Prostate gland (tissue), 2 donors: ENCODE measurements around the gene FLT4. TPM values are rescaled to one million over a fixed set of nuclear protein-coding genes. Genes with fewer than 3 reads are reported as not detected.

Experiments
- DNase-seq: peaks from one replicate; pipeline ENCODE4 v3.0.0-alpha.2; 2019; ENCODE audit warnings: low spot score
- H3K27ac ChIP-seq, 2 donors: fragments of 200-600 bp; sonication (generic); 2 replicates each; pipeline ENCODE4 v1.5.1; 2017 to 2019
- H3K27me3 ChIP-seq: fragments of 200-600 bp; sonication (generic); replicated peaks from 2 replicates; pipeline ENCODE4 v1.5.1; 2019; ENCODE audit not compliant: insufficient read depth
- H3K36me3 ChIP-seq, 2 donors: fragments of 200-600 bp; sonication (generic); 1 replicate in 1 of 2; 2 replicates in 1 of 2; pipeline versions ENCODE4 v1.5.1 to v1.8.1; 2017 to 2019
- H3K4me1 ChIP-seq: fragments of 200-600 bp; sonication (generic); replicated peaks from 2 replicates; pipeline ENCODE4 v1.5.1; 2019
- H3K4me3 ChIP-seq, 2 donors: fragments of 200-600 bp; sonication (generic); 2 replicates each; pipeline ENCODE4 v1.5.1; 2017 to 2019
- H3K9me3 ChIP-seq: fragments of 200-600 bp; sonication (generic); 2 replicates; pipeline ENCODE4 v1.5.1; 2017
- POLR2A ChIP-seq: fragments of 450-650 bp; IDR thresholded peaks from one replicate; pipeline ENCODE4 v1.6.1; 2016; ENCODE audit warnings: antibody characterized with exemption, mild to moderate bottlenecking
- POLR2AphosphoS5 ChIP-seq: sonication (generic); formaldehyde crosslinking; IDR thresholded peaks from one replicate; pipeline ENCODE4 v1.6.1; 2017; ENCODE audit warnings: antibody characterized with exemption
- WGBS: methylation state at CpG from one replicate; pipeline ENCODE4 v1.1.5; 2018; 5-methylcytosine and 5-hydroxymethylcytosine counted together
- intact Hi-C: fragments of 100-400 bp; cut with DNase I; formaldehyde crosslinking; loops from one replicate; pipeline ENCODE4 v1.14.2; 2022
- total RNA-seq, 2 donors: library from RNA; depleted of rRNA; stranded (reverse); fragments of >200 nt; gene quantifications; one replicate each; pipeline ENCODE4 v1.1.0, GENCODE V29; 2016
- TF ChIP-seq, protein P1 (sequence below), 4 experiments: fragments of 200-600 bp in 2 of 4; fragments of 450-650 bp in 2 of 4; sonication (generic) in 2 of 4; IDR thresholded peaks; 1 replicate in 3 of 4; 2 replicates in 1 of 4; pipeline ENCODE4 v1.5.1; 2016 to 2019; ENCODE audit warnings: antibody characterized with exemption in 4 of 4, mild to moderate bottlenecking in 2 of 4, moderate library complexity in 2 of 4

The FLT4 gene
- total RNA-seq, 2 donors from 2014 or later: 2.9 to 20.6 TPM

DNA sequence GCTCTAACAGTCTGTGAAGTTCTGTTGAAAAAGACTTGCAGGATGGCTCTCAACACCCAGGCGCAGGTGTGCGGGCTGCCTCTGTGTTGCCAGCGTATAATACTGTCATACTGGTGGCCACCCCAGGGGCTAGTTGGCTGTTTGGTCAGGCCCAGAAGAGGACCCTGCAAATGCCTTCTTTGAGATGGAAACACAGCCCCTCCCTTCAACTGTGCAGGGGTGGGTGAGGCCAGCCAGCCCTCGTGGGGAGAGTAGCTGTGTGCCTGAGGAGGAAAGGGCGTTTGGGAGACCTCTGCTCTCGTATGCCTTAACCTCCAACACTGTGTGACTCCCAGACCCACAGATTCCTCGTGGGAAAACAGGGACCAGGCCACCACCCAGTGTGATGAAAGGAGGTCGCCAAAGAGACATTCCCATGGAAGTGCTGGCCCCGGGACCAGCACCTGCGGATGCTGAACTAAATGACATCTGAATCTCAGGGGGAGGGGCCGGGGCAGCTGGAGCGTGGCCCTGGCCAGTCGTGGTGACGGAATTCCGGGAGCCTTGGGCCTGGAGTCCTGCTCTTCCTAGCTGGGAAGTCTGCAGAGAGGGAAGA is 46.8 kb downstream of the FLT4 start:
- intact Hi-C loops: no loop called here
- Histone ChIP-seq H3K27ac (no peak overlapping the region), H3K27me3 (no peaks in the 10 kb centered on the region), H3K9me3 (no peaks in the 10 kb centered on the region), H3K4me3 (no peak overlapping the region), H3K36me3 (no peaks in the 10 kb centered on the region), H3K4me1 (no peaks in the 10 kb centered on the region)
- TF ChIP-seq, protein P1, sequence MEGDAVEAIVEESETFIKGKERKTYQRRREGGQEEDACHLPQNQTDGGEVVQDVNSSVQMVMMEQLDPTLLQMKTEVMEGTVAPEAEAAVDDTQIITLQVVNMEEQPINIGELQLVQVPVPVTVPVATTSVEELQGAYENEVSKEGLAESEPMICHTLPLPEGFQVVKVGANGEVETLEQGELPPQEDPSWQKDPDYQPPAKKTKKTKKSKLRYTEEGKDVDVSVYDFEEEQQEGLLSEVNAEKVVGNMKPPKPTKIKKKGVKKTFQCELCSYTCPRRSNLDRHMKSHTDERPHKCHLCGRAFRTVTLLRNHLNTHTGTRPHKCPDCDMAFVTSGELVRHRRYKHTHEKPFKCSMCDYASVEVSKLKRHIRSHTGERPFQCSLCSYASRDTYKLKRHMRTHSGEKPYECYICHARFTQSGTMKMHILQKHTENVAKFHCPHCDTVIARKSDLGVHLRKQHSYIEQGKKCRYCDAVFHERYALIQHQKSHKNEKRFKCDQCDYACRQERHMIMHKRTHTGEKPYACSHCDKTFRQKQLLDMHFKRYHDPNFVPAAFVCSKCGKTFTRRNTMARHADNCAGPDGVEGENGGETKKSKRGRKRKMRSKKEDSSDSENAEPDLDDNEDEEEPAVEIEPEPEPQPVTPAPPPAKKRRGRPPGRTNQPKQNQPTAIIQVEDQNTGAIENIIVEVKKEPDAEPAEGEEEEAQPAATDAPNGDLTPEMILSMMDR (IDR thresholded peaks at IDR 0.05): no peak
- no peak for TF ChIP-seq POLR2AphosphoS5
- 68% methylated on average over 15 of the region's 15 CpGs for WGBS
- DNase-seq: no peak

DNA sequence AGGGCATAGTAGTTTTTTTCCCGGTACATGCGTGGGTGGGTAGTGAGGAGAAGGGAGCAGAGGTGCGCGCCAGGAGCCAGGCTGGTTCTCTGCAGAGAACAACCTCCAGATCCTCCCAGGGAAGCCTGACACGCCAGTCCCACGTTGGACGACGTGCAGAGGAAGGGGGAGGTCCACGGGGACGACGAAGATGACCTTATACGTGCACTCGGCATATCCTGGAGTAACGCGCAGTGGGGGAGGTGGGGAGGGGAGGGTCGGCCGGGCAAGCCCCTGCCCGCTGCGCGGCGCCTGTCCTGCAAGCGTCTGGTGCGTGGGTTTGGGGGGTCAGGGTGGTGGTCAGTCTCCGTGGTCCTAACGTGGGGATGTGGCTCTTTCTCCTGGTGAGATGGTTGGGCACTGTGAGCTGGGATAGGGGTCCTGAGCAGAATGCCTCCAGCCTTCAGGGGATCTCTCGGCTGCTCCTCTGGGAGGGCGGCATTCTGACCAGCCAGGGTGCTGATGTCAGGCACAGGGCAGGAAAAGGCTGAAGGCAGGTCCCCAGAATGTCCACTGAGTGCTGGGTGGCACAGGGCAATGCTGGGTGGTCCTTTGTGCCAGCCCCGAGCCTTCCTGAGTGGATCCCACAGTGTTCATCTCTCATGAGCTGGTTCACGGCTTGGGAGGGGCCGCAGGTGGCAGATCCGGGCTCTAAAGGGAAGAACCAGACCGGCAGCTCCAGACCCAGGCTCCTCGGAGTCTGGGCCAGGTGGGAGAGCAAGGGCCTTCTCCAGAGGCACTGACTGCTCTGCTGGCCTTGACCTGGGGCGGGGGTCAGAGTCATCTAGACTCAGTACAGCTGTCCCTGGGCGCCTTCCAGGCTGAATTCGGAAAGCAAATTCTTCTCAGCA is 47.6 kb downstream of the FLT4 start:
- no peaks in the 10 kb centered on the region for H3K27me3 ChIP-seq
- intact Hi-C loops: no loop called here
- 76% methylated on average over 36 of the region's 36 CpGs for WGBS

GRCh38 chr5:180600554-180601041 is 48.8 kb downstream of the FLT4 start:
- no peak overlapping the region for H3K4me3 ChIP-seq
- H3K36me3 ChIP-seq: no peaks in the 10 kb centered on the region
- H3K27me3 ChIP-seq: no peaks in the 10 kb centered on the region
- intact Hi-C loops: no loop called here
- H3K9me3 ChIP-seq: no peaks in the 10 kb centered on the region
- WGBS: 89% methylated on average over 12 of the region's 12 CpGs
- DNase-seq: no peak
- H3K4me1 ChIP-seq: peaks cover 2% of the 10 kb centered on the region
- TF ChIP-seq POLR2A: no peak
- H3K27ac ChIP-seq: no peak overlapping the region

More for the DNA sequence above, 47.6 kb downstream of the FLT4 start:
- Histone ChIP-seq H3K27ac (no peak overlapping the region), H3K9me3 (no peaks in the 10 kb centered on the region), H3K36me3 (no peaks in the 10 kb centered on the region), H3K4me3 (no peak overlapping the region), H3K4me1 (no peaks in the 10 kb centered on the region)
- no peak for DNase-seq
- no peak for TF ChIP-seq POLR2A
- TF ChIP-seq, protein P1 (IDR thresholded peaks at IDR 0.05): no peak
- no peak for TF ChIP-seq POLR2AphosphoS5

GRCh38 chr5:180599981-180600553 is 49.3 kb downstream of the FLT4 start:
- no peak overlapping the region for H3K4me3 ChIP-seq
- H3K9me3 ChIP-seq: no peaks in the 10 kb centered on the region
- no peak overlapping the region for H3K27ac ChIP-seq
- 82% methylated on average over 15 of the region's 16 CpGs for WGBS
- H3K27me3 ChIP-seq: no peaks in the 10 kb centered on the region
- no peak for DNase-seq
- H3K4me1 ChIP-seq: peaks cover 2% of the 10 kb centered on the region
- no peaks in the 10 kb centered on the region for H3K36me3 ChIP-seq
- intact Hi-C loops: no loop called here
- TF ChIP-seq, protein P1 (IDR thresholded peaks at IDR 0.05): no peak
- TF ChIP-seq POLR2A: no peak
- TF ChIP-seq POLR2AphosphoS5: no peak

DNA sequence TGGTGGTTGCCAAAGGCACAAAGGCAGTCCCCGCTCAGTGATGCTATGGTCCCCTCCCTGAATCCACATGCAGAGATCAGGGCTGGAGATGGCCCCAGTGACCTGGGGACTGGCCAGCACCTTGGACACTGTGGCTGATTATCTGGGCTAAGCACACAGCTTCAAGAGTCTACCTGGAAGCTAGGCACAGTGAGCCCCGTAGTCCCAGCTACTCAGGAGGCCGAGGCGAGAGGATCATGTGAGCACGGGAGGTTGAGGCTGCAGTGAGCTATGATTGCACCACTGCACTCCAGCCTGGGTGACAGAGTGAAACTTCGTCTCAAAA is 49.8 kb downstream of the FLT4 start:
- intact Hi-C loops: no loop called here
- Histone ChIP-seq H3K36me3 (no peaks in the 10 kb centered on the region), H3K27ac (no peak overlapping the region), H3K27me3 (no peaks in the 10 kb centered on the region), H3K4me1 (peaks cover 2% of the 10 kb centered on the region), H3K9me3 (no peaks in the 10 kb centered on the region), H3K4me3 (no peak overlapping the region)
- whole genome bisulfite sequencing: 89% methylated on average over 6 of the region's 6 CpGs
- DNase-seq: no peak
- no peak for TF ChIP-seq POLR2A
